ENCODE results near the gene NAT10.

NAT10 gene

DNA sequence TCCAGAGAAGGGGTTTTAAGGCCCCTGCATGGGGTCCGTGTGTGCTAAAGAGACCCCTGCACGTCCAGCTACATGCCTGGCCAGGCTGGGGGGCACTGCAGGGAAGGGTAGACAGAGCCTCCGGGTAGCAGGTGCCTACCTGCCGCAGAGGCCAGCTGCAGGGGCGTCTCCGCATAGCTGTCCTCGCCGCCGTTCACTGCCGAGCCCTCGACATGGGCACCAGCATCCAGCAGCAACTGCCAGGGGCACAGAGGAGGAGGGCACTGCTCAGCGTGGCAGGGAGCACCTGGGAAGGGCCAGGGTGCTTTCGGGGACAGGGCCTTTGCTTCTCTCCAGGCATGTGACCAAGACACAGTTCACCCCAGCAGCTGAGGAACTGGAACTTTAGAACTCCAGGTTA, 59.7 kb downstream of the NAT10 start:
- TF ChIP-seq GATA3 (IDR thresholded peaks at IDR 0.05; ENCODE audit: low read depth, low read length) = no peak
- no peak for TF ChIP-seq GATA2 (IDR thresholded peaks at IDR 0.05; ENCODE audit: low read depth, low read length)

GRCh38 chr11:34165786-34166555, 60.5 kb downstream of the NAT10 start:
- TF ChIP-seq GATA2 (IDR thresholded peaks at IDR 0.05; ENCODE audit: low read depth, low read length) (no peak), GATA3 (IDR thresholded peaks at IDR 0.05; ENCODE audit: low read depth, low read length) (no peak)

- TF ChIP-seq GATA2 (IDR thresholded peaks at IDR 0.05; ENCODE audit: low read depth, low read length) (no peak), GATA3 (IDR thresholded peaks at IDR 0.05; ENCODE audit: low read depth, low read length) (no peak)
Measured at GRCh38 chr11:34166806-34167740, 61.6 kb downstream of the NAT10 start.

DNA sequence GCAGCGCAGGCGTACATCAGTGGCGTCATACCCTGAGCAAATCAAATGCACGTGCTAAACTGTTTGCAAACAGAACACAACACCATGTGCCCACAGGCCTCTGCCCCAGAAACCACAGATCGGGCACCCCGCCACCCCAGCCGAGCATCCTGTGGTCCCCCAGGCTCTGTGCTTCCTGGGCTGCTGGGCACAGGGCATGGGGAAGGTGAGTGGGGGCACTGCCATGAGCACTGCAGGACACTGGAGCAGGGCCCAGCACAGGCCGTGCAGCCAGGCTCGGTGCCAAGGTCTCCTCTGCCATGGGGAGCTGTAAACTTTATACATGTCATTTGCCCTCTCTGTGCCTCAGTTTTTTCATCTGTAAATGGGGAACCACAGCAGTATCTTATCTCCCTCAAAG, 62.5 kb downstream of the NAT10 start:
- no peak for TF ChIP-seq GATA2 (IDR thresholded peaks at IDR 0.05; ENCODE audit: low read depth, low read length)
- no peak for TF ChIP-seq GATA3 (IDR thresholded peaks at IDR 0.05; ENCODE audit: low read depth, low read length)

GRCh38 chr11:34168642-34169420, 63.4 kb downstream of the NAT10 start:
- TF ChIP-seq GATA2 (IDR thresholded peaks at IDR 0.05; ENCODE audit: low read depth, low read length) = peak; percentile 25; the same call in 1 of the 2 replicates
- no peak for TF ChIP-seq GATA3 (IDR thresholded peaks at IDR 0.05; ENCODE audit: low read depth, low read length)

DNA sequence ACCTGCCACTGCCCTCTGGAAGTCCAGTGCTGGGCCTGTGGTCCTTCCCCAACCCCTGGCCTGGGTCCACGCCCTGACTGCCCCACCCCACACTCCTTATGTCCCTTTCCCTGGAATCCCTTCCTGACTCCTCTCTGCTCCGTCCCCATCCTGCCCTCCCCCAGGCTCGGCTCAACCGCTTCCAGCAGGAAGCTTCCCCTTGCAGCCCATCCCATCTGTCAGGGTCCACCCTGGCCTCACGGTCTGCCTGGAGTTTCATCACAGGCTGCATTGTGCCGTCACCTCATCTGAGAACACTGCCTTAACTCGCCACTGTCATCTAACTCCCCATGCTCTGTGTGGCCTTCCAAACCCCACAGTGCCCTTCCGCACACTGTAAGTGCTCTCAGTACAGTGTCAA, 64.3 kb downstream of the NAT10 start:
- no peak for TF ChIP-seq GATA2 (IDR thresholded peaks at IDR 0.05; ENCODE audit: low read depth, low read length)

- TF ChIP-seq GATA3 (IDR thresholded peaks at IDR 0.05; ENCODE audit: low read depth, low read length) (no peak), GATA2 (IDR thresholded peaks at IDR 0.05; ENCODE audit: low read depth, low read length) (no peak)
Measured at GRCh38 chr11:34173050-34173449, 67.6 kb downstream of the NAT10 start.

GRCh38 chr11:34174412-34175041, 69.1 kb downstream of the NAT10 start:
- TF ChIP-seq GATA3 (IDR thresholded peaks at IDR 0.05; ENCODE audit: low read depth, low read length) (no peak), GATA2 (IDR thresholded peaks at IDR 0.05; ENCODE audit: low read depth, low read length) (no peak)

DNA sequence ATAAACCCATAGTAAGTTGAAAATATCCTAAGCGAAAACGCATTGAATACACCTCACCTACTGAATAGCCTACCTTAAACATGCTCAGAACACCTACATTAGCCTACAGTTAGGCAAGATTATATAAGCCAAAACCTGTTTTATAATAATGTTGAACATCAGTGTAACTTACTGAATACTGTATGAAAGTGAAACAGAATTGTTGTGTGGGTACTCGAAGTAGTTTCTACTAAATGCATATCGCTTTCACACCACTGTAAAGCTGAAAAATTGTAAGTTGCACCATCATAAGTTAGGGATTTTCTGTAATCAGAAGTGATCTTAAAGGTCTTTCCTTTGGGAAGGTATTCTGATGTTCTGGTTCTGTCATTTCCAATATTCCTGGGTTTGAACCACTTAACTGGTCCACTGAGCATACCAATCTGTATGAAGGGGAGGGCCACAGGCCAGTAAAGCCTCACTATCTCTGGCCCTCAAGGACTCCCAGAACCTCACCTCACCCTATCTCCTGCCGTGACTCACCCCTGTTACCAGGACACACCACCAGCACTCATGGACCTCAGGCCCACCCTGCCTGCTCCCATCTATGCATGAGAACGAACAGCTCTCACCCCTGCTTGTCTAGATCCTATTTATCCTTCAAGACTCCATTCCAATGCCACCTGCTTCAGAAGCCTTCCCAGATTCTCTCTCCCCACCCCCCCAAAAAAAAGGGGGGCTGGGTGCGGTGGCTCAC, 70.0 kb downstream of the NAT10 start:
- TF ChIP-seq GATA3 (IDR thresholded peaks at IDR 0.05; ENCODE audit: low read depth, low read length) (no peak), GATA2 (IDR thresholded peaks at IDR 0.05; ENCODE audit: low read depth, low read length) (no peak)

DNA sequence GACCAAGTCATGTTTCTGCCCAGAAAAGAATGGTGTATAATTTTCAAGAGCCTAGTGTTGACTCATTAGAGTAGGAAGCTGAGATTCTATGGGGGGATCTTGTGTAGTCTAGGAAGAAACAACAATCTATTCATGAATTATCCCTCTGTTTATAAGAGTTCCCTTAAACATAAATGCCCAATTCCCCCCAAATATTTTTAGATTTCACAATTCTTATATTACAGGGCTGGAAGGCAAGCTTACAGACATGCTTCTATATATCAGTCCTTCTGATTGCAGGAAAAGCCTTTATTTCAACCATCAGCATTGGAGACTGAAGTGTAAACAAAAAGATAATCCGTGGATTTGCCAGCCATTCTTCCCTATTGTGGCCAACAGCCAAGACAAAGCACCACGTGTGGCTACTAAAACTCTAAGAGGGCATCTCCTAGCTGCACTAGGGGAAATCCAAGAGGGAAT, 71.4 kb downstream of the NAT10 start:
- no peak for TF ChIP-seq GATA2 (IDR thresholded peaks at IDR 0.05; ENCODE audit: low read depth, low read length)
- no peak for TF ChIP-seq GATA3 (IDR thresholded peaks at IDR 0.05; ENCODE audit: low read depth, low read length)

DNA sequence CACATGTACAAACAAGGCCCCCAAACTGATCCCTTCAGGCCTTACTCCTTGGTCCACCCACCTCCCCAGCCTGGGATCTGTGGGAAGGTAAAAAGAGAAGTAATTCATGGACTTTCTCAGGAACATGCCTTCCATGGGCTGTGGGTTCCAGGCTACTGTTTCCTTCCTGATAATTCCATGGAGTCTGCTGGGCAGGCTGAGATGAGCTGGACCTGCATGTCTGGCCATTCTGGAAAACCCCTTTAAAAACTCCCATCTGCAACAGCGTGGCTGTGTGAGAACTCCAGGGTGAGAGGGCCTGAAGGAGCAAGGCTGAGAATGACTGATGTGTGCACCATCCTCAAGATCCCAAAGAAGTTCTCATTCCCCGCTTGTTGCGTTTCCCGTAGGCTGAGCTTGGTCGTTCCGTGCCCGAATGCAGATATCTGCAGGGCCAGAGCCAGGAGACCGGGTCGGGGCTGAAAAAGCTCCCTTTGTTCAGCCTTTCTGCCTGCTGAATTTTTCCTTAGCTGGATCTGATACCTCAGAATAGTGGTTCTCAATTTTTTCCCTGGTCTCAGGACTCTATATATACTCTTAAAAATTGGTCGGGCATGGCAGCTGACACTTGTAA, 72.9 kb downstream of the NAT10 start:
- no peak for TF ChIP-seq GATA3 (IDR thresholded peaks at IDR 0.05; ENCODE audit: low read depth, low read length)
- TF ChIP-seq GATA2 (IDR thresholded peaks at IDR 0.05; ENCODE audit: low read depth, low read length) = no peak

GRCh38 chr11:34179026-34179675, 73.7 kb downstream of the NAT10 start:
- TF ChIP-seq GATA2 (IDR thresholded peaks at IDR 0.05; ENCODE audit: low read depth, low read length) (no peak), GATA3 (IDR thresholded peaks at IDR 0.05; ENCODE audit: low read depth, low read length) (no peak)
